ENCODE measurements around the gene SLC2A9. TPM values are rescaled to one million over a fixed set of nuclear protein-coding genes. Genes with fewer than 3 reads are reported as not detected.

Gene SLC2A9
- total RNA-seq, 4 donors from 2014 or later = 0.46 to 10.1 (median 3.1) TPM

DNA sequence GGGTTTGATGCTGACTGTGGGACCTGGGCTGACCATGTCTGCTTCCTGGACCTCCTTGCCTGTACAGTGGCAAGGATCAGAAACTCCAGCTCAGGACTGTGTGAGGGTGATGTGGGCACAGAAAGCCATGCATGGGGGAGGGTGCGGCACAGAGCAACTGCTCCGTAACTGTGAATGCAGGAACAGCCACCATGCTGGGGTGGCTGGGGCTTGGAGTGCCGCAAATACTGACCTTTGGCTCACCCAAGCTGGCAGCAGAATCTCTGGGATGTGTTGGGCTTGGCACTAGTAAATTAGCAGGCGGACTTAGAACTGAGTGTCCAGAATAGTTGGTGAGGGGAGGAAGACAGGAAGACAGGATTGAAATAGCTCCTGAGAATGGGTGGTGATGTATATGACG is 187.9 kb downstream of the SLC2A9 start:
- H3K4me3 ChIP-seq (ENCODE audit: low read depth, poor library complexity, severe bottlenecking) = no peak overlapping the region
- WGBS, 2 donors = 90 to 95% methylated on average over 5 of the region's 5 CpGs
- TF ChIP-seq, protein P1, sequence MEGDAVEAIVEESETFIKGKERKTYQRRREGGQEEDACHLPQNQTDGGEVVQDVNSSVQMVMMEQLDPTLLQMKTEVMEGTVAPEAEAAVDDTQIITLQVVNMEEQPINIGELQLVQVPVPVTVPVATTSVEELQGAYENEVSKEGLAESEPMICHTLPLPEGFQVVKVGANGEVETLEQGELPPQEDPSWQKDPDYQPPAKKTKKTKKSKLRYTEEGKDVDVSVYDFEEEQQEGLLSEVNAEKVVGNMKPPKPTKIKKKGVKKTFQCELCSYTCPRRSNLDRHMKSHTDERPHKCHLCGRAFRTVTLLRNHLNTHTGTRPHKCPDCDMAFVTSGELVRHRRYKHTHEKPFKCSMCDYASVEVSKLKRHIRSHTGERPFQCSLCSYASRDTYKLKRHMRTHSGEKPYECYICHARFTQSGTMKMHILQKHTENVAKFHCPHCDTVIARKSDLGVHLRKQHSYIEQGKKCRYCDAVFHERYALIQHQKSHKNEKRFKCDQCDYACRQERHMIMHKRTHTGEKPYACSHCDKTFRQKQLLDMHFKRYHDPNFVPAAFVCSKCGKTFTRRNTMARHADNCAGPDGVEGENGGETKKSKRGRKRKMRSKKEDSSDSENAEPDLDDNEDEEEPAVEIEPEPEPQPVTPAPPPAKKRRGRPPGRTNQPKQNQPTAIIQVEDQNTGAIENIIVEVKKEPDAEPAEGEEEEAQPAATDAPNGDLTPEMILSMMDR (IDR thresholded peaks at IDR 0.05) = no peak
- no peak for TF ChIP-seq POLR2A (IDR thresholded peaks at IDR 0.05)
- intact Hi-C loops (cut with DNase I; ENCODE audit: low total_unique reads) = loop anchor here (10.0 kb wide), 1 partner anchor 269 kb away; no protein-coding TSS in a partner anchor
- no peak for DNase-seq (ENCODE audit: low spot score in 2 of 2)

DNA sequence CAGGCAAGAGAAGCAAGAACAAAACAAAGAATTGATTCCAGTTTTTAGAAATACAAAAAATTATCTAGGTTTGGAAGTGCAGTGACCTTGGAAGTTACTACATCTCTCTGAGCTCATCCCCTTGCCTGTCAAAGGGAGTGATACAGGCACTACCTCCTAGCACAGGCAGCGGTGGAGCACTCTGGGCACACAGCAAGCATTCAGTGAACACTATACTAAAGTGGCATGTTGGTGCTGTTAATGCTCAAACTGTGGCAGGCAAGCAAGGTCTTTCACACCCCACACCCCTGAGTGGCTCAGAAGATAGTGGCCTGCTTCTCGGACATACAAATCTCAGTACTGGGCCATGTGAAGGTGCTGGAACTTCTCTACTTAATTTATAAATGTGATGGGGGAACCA is 188.7 kb downstream of the SLC2A9 start:
- no peak for DNase-seq (ENCODE audit: low spot score in 2 of 2)
- no peak overlapping the region for H3K4me3 ChIP-seq (ENCODE audit: low read depth, poor library complexity, severe bottlenecking)
- 92 to 97% methylated on average over 2 of the region's 2 CpGs for WGBS, 2 donors
- intact Hi-C loops (cut with DNase I; ENCODE audit: low total_unique reads) = loop anchor here (10.0 kb wide), 1 partner anchor 268 kb away; no protein-coding TSS in a partner anchor
- TF ChIP-seq POLR2A (IDR thresholded peaks at IDR 0.05) = no peak
- TF ChIP-seq, protein P1 (IDR thresholded peaks at IDR 0.05) = no peak

DNA sequence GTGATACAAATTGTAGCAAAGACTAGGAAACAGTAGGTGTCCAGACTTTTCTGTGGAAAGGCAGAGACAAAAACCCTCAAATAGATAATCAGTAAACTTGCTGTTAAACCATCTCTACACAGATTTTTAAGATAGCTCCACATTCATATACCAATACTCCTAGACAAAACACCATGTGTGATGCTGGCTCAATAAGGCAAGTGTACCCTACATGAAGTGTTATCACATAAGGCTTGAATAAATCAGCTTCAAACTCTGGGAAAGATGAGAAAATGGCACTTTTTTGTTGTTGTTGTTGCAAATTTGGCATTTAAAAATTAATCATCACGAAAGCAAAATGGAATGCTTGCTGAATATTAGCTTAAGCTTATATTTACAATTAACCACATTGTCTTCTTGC is 194.7 kb downstream of the SLC2A9 start:
- TF ChIP-seq, protein P1 (IDR thresholded peaks at IDR 0.05) = no peak
- TF ChIP-seq POLR2A (IDR thresholded peaks at IDR 0.05) = no peak
- DNase-seq (ENCODE audit: low spot score in 2 of 2) = no peak
- WGBS, 2 donors = 88 to 97% methylated on average over 1 of the region's 1 CpG
- intact Hi-C loops (cut with DNase I; ENCODE audit: low total_unique reads) = no loop called here
- no peak overlapping the region for H3K4me3 ChIP-seq (ENCODE audit: low read depth, poor library complexity, severe bottlenecking)

DNA sequence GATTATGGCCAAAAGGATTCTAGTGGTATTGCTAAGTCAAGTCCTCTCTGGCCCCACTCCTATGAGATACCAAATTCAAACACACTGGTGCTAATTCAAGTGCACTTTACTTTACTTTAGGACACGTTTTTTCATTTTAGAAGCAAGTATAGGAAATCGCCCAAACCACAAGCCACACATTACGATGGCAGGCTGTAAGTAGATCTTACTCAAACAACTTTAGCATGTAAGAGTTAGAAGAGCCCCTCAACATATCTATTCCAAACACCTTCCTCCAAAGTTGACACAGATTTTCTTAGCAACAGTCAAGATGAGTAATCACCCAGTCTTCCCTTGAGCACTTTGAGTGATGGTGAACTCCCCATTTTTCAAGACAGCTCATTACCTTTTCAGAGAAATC is 196.2 kb downstream of the SLC2A9 start:
- intact Hi-C loops (cut with DNase I; ENCODE audit: low total_unique reads) = no loop called here
- 77 to 78% methylated on average over 3 of the region's 3 CpGs for WGBS, 2 donors
- TF ChIP-seq POLR2A (IDR thresholded peaks at IDR 0.05) = no peak
- TF ChIP-seq, protein P1 (IDR thresholded peaks at IDR 0.05) = no peak
- H3K4me3 ChIP-seq (ENCODE audit: low read depth, poor library complexity, severe bottlenecking) = no peak overlapping the region
- DNase-seq (ENCODE audit: low spot score in 2 of 2) = no peak

DNA sequence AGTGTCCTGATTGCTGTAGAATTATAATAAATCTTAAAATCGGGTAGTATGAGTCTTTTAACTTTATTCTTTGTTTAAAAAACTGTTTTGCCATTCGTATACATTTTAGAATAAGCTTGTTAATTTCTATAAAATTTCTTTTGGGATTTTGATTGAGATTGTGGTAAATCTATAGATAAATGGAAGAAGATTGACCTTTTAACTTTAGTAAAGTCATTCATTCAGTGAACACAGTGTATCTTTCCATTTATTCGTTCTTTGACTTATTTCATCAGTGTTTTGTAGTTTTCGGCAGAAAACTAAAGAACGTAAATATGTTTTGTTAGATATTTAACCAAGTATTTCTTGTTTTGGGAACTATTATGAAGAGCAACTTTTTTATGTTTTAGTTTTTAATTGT is 201.0 kb downstream of the SLC2A9 start:
- 74 to 76% methylated on average over 5 of the region's 5 CpGs for WGBS, 2 donors
- TF ChIP-seq POLR2A (IDR thresholded peaks at IDR 0.05) = no peak
- TF ChIP-seq, protein P1 (IDR thresholded peaks at IDR 0.05) = no peak
- DNase-seq (ENCODE audit: low spot score in 2 of 2) = no peak
- intact Hi-C loops (cut with DNase I; ENCODE audit: low total_unique reads) = no loop called here
- no peak overlapping the region for H3K4me3 ChIP-seq (ENCODE audit: low read depth, poor library complexity, severe bottlenecking)

DNA sequence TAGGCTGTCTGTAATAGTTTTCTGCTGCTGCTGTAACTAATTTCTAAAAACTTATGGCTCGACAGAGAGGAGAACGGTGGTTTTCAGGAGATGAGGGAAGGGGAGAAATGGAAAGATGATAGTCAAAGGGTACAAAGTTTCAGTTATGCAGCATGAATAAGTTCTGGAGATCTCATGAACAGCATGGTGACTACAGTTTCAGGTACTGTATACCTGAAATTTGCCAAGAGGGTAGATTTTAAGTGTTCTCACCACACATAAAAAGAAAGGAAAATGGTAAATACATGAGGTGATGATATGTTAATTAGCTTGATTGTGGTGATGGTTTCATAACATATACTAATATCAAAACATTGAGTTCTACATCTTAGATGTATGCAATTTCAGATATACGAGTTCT is 205.0 kb downstream of the SLC2A9 start:
- H3K4me3 ChIP-seq (ENCODE audit: low read depth, poor library complexity, severe bottlenecking) = no peak overlapping the region
- WGBS, 2 donors = 91 to 92% methylated on average over 3 of the region's 3 CpGs
- intact Hi-C loops (cut with DNase I; ENCODE audit: low total_unique reads) = no loop called here
- no peak for TF ChIP-seq POLR2A (IDR thresholded peaks at IDR 0.05)
- TF ChIP-seq, protein P1 (IDR thresholded peaks at IDR 0.05) = no peak
- DNase-seq (ENCODE audit: low spot score in 2 of 2) = no peak
